Measurements from ENCODE around the gene TMOD1.

The TMOD1 gene

DNA sequence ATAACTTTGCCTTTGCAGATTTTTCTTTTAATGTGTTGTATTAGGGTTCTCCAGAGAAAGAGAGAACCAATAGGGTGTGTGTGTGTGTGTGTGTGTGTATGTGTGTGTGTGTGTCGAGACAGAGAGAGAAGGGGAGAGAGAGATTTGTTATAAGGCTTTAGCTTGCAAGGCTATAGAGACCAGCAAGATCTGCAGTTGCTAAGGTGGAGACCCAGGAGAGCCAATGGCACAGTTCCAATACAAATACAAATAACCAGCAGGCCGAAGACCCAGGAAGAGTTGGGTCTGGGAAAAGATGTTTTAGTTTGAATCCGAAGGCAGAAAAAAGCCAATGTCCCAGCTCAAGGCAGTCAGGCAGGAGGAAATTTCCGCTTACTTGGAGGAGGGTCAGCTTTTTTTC, 23.0 kb downstream of the TMOD1 start:
- no peak overlapping the region for H3K27ac ChIP-seq
- CTCF ChIA-PET: interaction anchor here (0.6 to 0.8 kb wide), 2 partner anchors 12 to 907 kb away, joined by 3 read pairs; no protein-coding TSS in a partner anchor

GRCh38 chr9:97525451-97525850, 24.0 kb downstream of the TMOD1 start:
- no peak overlapping the region for H3K27ac ChIP-seq
- TF ChIP-seq CTCF (conservative IDR thresholded peaks at IDR 0.05; ENCODE audit: low read depth): no peak
- ChIA-PET CTCF (interaction anchor here (0.6 to 1.1 kb wide), 4 partner anchors 39 to 668 kb away, joined by 3 to 4 read pairs (median 3); no protein-coding TSS in a partner anchor), POLR2A (ENCODE audit: low non-redundant PET) (no interaction called here)
- DNase-seq (ENCODE audit: low spot score): peak; percentile 80

More for the DNA sequence above, 23.0 kb downstream of the TMOD1 start:
- POLR2A ChIA-PET (ENCODE audit: low non-redundant PET): no interaction called here
- no peak for DNase-seq (ENCODE audit: low spot score)
- no peak for TF ChIP-seq CTCF (conservative IDR thresholded peaks at IDR 0.05; ENCODE audit: low read depth)

GRCh38 chr9:97526895-97527575, 25.6 kb downstream of the TMOD1 start:
- POLR2A ChIA-PET (ENCODE audit: low non-redundant PET): no interaction called here
- no peak for DNase-seq (ENCODE audit: low spot score)
- no peak for TF ChIP-seq CTCF (conservative IDR thresholded peaks at IDR 0.05; ENCODE audit: low read depth)
- H3K27ac ChIP-seq: no peak overlapping the region
- CTCF ChIA-PET: interaction anchor here (0.8 kb wide), 1 partner anchor 11 kb away, joined by 3 read pairs; no protein-coding TSS in a partner anchor

DNA sequence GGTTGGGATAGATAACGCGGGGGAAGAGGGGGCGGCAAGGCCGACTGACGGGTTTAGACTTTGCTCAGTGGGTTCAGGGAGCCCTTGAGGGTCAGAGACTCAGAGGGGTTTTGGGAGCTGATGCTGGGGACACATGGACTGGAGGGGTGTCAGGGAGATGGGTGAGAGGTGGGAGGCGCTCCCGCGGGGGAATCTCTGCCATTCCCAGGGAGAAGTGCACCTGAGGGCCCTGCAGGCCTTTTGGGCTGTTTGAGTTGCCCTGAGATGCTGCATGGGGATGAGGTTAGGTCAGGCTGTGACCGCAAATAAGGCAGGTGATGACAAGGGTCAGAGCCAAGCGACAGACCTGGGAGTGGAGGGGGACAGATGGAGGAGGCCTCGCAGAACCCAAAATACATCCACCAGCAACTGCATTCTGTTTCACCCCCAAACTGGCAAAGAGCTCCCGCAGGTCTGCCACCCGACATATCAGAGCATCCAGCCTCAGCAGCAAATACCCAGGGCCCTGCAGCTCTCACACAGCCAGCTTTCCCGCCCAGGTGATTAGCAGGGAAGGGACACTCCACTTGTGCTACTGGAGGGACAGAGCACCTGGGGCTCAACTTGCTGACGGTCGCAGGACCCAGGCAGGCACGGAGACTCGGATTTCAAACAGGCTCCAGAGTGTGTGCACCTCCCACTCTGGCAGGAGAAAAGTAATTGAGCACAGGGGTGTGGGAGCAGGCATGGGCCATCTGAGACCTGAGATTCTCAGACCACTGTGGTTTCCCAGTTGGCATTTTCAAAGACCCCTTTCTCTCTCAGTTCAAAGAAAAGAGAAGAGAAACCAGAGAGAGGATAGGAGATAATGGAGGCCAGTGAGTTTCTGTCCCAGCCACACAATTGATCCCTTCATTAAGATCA, 26.4 kb downstream of the TMOD1 start:
- DNase-seq (ENCODE audit: low spot score): no peak
- ChIA-PET CTCF (interaction anchor here (0.6 to 0.7 kb wide), 2 partner anchors 55 to 71 kb away, joined by 4 read pairs; no protein-coding TSS in a partner anchor), POLR2A (ENCODE audit: low non-redundant PET) (no interaction called here)
- H3K27ac ChIP-seq: no peak overlapping the region
- no peak for TF ChIP-seq CTCF (conservative IDR thresholded peaks at IDR 0.05; ENCODE audit: low read depth)

GRCh38 chr9:97528529-97529230, 27.2 kb downstream of the TMOD1 start:
- TF ChIP-seq CTCF (conservative IDR thresholded peaks at IDR 0.05; ENCODE audit: low read depth): no peak
- ChIA-PET CTCF (interaction anchor here (0.6 to 0.7 kb wide), 2 partner anchors 70 to 72 kb away, joined by 3 to 4 read pairs; no protein-coding TSS in a partner anchor), POLR2A (ENCODE audit: low non-redundant PET) (no interaction called here)
- no peak for DNase-seq (ENCODE audit: low spot score)
- no peak overlapping the region for H3K27ac ChIP-seq

All from RWPE1 (cell line).